ENCODE results near the gene IARS2. TPM values are rescaled to one million over a fixed set of nuclear protein-coding genes. Genes with fewer than 3 reads are reported as not detected.

IARS2 gene
- total and polyA plus RNA-seq, 2 donors from 2014 or later = 42.9 to 51.4 TPM

DNA sequence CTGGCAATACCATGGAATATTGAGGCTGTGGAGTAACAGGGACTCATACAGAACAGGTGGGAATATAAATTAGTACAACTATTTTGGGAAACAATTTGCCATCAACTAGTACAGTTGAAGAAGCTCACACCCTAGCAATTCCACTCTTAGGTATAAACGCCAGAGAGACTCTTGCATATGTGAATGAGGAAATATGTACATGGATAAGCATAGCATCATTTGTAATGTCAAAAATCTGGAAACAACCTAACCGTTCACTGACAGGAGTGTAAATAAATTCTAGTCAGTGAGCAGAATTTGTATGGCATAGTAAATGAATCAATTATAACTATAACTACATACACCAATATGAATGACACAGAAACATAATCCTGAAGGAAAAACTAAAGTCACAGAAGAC, 94.6 kb downstream of the IARS2 start:
- H3K27me3 ChIP-seq (ENCODE audit: control insufficient read depth, insufficient read depth, low read length) = no peaks in the 10 kb centered on the region
- no peak overlapping the region for H3K4me3 ChIP-seq (ENCODE audit: low read length in 3 of 3)
- TF ChIP-seq, protein P1, sequence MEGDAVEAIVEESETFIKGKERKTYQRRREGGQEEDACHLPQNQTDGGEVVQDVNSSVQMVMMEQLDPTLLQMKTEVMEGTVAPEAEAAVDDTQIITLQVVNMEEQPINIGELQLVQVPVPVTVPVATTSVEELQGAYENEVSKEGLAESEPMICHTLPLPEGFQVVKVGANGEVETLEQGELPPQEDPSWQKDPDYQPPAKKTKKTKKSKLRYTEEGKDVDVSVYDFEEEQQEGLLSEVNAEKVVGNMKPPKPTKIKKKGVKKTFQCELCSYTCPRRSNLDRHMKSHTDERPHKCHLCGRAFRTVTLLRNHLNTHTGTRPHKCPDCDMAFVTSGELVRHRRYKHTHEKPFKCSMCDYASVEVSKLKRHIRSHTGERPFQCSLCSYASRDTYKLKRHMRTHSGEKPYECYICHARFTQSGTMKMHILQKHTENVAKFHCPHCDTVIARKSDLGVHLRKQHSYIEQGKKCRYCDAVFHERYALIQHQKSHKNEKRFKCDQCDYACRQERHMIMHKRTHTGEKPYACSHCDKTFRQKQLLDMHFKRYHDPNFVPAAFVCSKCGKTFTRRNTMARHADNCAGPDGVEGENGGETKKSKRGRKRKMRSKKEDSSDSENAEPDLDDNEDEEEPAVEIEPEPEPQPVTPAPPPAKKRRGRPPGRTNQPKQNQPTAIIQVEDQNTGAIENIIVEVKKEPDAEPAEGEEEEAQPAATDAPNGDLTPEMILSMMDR (IDR thresholded peaks at IDR 0.05; ENCODE audit: borderline replicate concordance, extremely low read depth, insufficient read depth) = no peak
- DNase-seq (no peak), FAIRE-seq (no peak)
- H3K27ac ChIP-seq (ENCODE audit: low read depth in 2 of 2, low read length in 2 of 2) = no peak overlapping the region
- no peaks in the 10 kb centered on the region for H3K4me1 ChIP-seq (ENCODE audit: control insufficient read depth in 2 of 3, insufficient read depth in 2 of 3, low read depth in 1 of 3, low read length in 3 of 3)
- intact Hi-C loops (cut with DNase I) = no loop called here
- H3K9ac ChIP-seq (ENCODE audit: low read length in 3 of 3) = no peak overlapping the region
- H3K9me3 ChIP-seq (ENCODE audit: control insufficient read depth in 2 of 3, insufficient read depth in 1 of 3, low read length in 3 of 3) = no peaks in the 10 kb centered on the region
- peaks cover 2 to 42% (median 19%) of the 10 kb centered on the region in 3 donors for H3K36me3 ChIP-seq (ENCODE audit: control insufficient read depth in 2 of 3, insufficient read depth in 3 of 3, low read length in 3 of 3)

DNA sequence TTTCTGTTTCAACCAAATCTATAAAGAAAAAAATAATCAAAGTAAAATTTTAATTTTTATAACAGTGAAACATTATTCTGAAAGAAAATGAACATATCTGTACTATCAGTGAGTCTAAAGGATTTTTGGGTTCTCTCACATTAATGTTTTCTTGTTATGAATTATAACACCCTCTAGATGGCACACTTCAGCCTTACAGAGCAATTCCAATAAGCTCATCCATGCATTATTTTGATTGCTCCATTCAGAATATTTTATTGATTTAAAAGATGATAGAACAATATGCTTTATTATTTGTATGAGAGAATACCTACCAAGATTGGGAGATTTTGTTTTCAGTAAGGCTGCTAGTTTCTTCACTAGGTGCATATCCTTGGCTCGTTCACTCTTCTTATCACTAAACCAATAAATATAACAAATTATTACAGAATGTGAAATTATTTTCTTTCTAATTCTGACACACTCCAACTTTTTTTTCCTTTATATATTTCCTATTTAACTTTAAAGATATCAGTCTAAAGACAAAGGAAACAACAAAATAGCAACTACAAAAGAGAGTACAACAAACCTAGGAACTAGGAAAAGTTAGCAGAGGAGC, 95.9 kb downstream of the IARS2 start:
- Histone ChIP-seq H3K4me3 (ENCODE audit: low read length in 3 of 3) (no peak overlapping the region), H3K36me3 (ENCODE audit: control insufficient read depth in 2 of 3, insufficient read depth in 3 of 3, low read length in 3 of 3) (peaks cover 2 to 45% (median 19%) of the 10 kb centered on the region in 3 donors), H3K4me1 (ENCODE audit: control insufficient read depth in 2 of 3, insufficient read depth in 2 of 3, low read depth in 1 of 3, low read length in 3 of 3) (no peaks in the 10 kb centered on the region), H3K9ac (ENCODE audit: low read length in 3 of 3) (no peak overlapping the region), H3K9me3 (ENCODE audit: control insufficient read depth in 2 of 3, insufficient read depth in 1 of 3, low read length in 3 of 3) (no peaks in the 10 kb centered on the region), H3K27ac (ENCODE audit: low read depth in 2 of 2, low read length in 2 of 2) (no peak overlapping the region), H3K27me3 (ENCODE audit: control insufficient read depth, insufficient read depth, low read length) (no peaks in the 10 kb centered on the region)
- intact Hi-C loops (cut with DNase I) = no loop called here
- TF ChIP-seq, protein P1 (IDR thresholded peaks at IDR 0.05; ENCODE audit: borderline replicate concordance, extremely low read depth, insufficient read depth) = peak; percentile 35
- DNase-seq (peak in 2 of 5 donors; percentile 19 to 28), FAIRE-seq (peak; percentile 75)

DNA sequence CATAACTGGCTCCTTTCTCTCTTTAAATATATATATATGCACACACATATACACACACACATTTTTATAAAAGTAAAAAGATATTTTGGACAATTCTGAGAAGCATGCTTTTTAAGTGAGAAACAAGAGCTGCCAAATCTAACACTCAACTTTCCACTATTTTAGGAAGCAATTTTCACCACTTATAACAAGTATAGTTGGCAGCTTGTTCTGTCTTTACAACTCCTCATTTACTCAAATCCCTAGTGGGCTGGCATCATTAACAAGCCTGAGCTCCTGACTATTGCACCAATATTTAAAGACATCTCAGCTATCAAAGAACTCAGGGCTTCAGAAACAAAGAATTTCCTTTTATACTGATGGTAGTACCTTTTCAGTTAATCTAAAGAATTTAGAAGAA, 101.8 kb downstream of the IARS2 start:
- TF ChIP-seq, protein P1 (IDR thresholded peaks at IDR 0.05; ENCODE audit: borderline replicate concordance, extremely low read depth, insufficient read depth) = no peak
- H3K27me3 ChIP-seq (ENCODE audit: control insufficient read depth, insufficient read depth, low read length) = no peaks in the 10 kb centered on the region
- no peaks in the 10 kb centered on the region for H3K9me3 ChIP-seq (ENCODE audit: control insufficient read depth in 2 of 3, insufficient read depth in 1 of 3, low read length in 3 of 3)
- H3K4me3 ChIP-seq (ENCODE audit: low read length in 3 of 3) = no peak overlapping the region
- no peak overlapping the region for H3K9ac ChIP-seq (ENCODE audit: low read length in 3 of 3)
- intact Hi-C loops (cut with DNase I) = no loop called here
- H3K4me1 ChIP-seq (ENCODE audit: control insufficient read depth in 2 of 3, insufficient read depth in 2 of 3, low read depth in 1 of 3, low read length in 3 of 3) = no peaks in the 10 kb centered on the region
- no peak overlapping the region for H3K27ac ChIP-seq (ENCODE audit: low read depth in 2 of 2, low read length in 2 of 2)
- FAIRE-seq (no peak), DNase-seq (no peak)
- peaks cover 2 to 38% (median 16%) of the 10 kb centered on the region in 3 donors for H3K36me3 ChIP-seq (ENCODE audit: control insufficient read depth in 2 of 3, insufficient read depth in 3 of 3, low read length in 3 of 3)

Small RNAs within 50 kb of the gene (microRNA-seq; reads per million reads assigned to microRNA genes)
- gene MIR194-1 = not detected
- not detected for gene MIR215

Other genes with a start within 250 kb of the IARS2 start
- not detected for gene SLC30A10, start 165.6 kb upstream of the IARS2 start, total RNA-seq
- not detected for gene SLC30A10, start 165.6 kb upstream of the IARS2 start, polyA plus RNA-seq (ENCODE audit: insufficient read depth, low read depth, low replicate concordance)
- 88.7 TPM for gene EPRS1, start 47.6 kb upstream of the IARS2 start, total RNA-seq
- 63.1 TPM for gene EPRS1, start 47.6 kb upstream of the IARS2 start, polyA plus RNA-seq (ENCODE audit: insufficient read depth, low read depth, low replicate concordance)
- 25.7 TPM for gene BPNT1, start 4.3 kb upstream of the IARS2 start, total RNA-seq
- 31.3 TPM for gene BPNT1, start 4.3 kb upstream of the IARS2 start, polyA plus RNA-seq (ENCODE audit: insufficient read depth, low read depth, low replicate concordance)
- 38.1 TPM for gene RAB3GAP2, start 178.3 kb downstream of the IARS2 start, total RNA-seq
- gene RAB3GAP2, start 178.3 kb downstream of the IARS2 start, polyA plus RNA-seq (ENCODE audit: insufficient read depth, low read depth, low replicate concordance) = 7.6 TPM